ENCODE results near the gene CELF2.
A peak's percentile ranks its signal among the peaks of the same experiment; 100 is the strongest.
"Not testable (repeated sequence)": the region's sequence is repeated elsewhere in the genome, so short reads cannot be mapped to it uniquely, and the experiment has no call there.

Gene CELF2

GRCh38 chr10:11335167-11335652 lies 317.5 kb downstream of the CELF2 start:
- no peak for DNase-seq

- DNase-seq, result no peak
Measured at GRCh38 chr10:11335881-11336430, 318.3 kb downstream of the CELF2 start.

GRCh38 chr10:11336722-11337162 lies 319.1 kb downstream of the CELF2 start:
- DNase-seq, result no peak

- no peak for DNase-seq
Measured at GRCh38 chr10:11337516-11337915, 319.8 kb downstream of the CELF2 start.

- no peak for DNase-seq
Measured at GRCh38 chr10:11338160-11338844, 320.6 kb downstream of the CELF2 start.

GRCh38 chr10:11339013-11339412 lies 321.3 kb downstream of the CELF2 start:
- DNase-seq, result no peak

GRCh38 chr10:11339660-11340059 lies 322.0 kb downstream of the CELF2 start:
- DNase-seq, result no peak

- DNase-seq, result no peak
Measured at GRCh38 chr10:11341283-11341960, 323.8 kb downstream of the CELF2 start.

- DNase-seq, result no peak
Measured at GRCh38 chr10:11344081-11344480, 326.4 kb downstream of the CELF2 start.

- no peak for DNase-seq
Measured at GRCh38 chr10:11344550-11344949, 326.9 kb downstream of the CELF2 start.

- peak; percentile 12 for DNase-seq
Measured at GRCh38 chr10:11345224-11346054, 327.8 kb downstream of the CELF2 start.

GRCh38 chr10:11347580-11347979 lies 329.9 kb downstream of the CELF2 start:
- not testable (repeated sequence) for DNase-seq

- DNase-seq, result no peak
Measured at GRCh38 chr10:11351801-11352200, 334.1 kb downstream of the CELF2 start.

GRCh38 chr10:11353006-11353896 lies 335.6 kb downstream of the CELF2 start:
- no peak for DNase-seq

GRCh38 chr10:11354823-11355222 lies 337.2 kb downstream of the CELF2 start:
- no peak for DNase-seq

GRCh38 chr10:11355592-11355991 lies 337.9 kb downstream of the CELF2 start:
- DNase-seq, result no peak

- no peak for DNase-seq
Measured at GRCh38 chr10:11357439-11357838, 339.8 kb downstream of the CELF2 start.

- DNase-seq, result no peak
Measured at GRCh38 chr10:11358011-11358410, 340.3 kb downstream of the CELF2 start.

- no peak for DNase-seq
Measured at GRCh38 chr10:11358923-11359575, 341.4 kb downstream of the CELF2 start.

GRCh38 chr10:11359869-11360268 lies 342.2 kb downstream of the CELF2 start:
- DNase-seq, result no peak

- no peak for DNase-seq
Measured at GRCh38 chr10:11363497-11363896, 345.8 kb downstream of the CELF2 start.

GRCh38 chr10:11364241-11364640 lies 346.6 kb downstream of the CELF2 start:
- no peak for DNase-seq

Data from NCI-H1105 (cell line).